ENCODE data around the gene ACBD4. TPM values are rescaled to one million over a fixed set of nuclear protein-coding genes. Genes with fewer than 3 reads are reported as not detected.

The ACBD4 gene
- total and polyA plus RNA-seq, 4 donors = 4.4 to 51.4 (median 44.9) TPM

DNA sequence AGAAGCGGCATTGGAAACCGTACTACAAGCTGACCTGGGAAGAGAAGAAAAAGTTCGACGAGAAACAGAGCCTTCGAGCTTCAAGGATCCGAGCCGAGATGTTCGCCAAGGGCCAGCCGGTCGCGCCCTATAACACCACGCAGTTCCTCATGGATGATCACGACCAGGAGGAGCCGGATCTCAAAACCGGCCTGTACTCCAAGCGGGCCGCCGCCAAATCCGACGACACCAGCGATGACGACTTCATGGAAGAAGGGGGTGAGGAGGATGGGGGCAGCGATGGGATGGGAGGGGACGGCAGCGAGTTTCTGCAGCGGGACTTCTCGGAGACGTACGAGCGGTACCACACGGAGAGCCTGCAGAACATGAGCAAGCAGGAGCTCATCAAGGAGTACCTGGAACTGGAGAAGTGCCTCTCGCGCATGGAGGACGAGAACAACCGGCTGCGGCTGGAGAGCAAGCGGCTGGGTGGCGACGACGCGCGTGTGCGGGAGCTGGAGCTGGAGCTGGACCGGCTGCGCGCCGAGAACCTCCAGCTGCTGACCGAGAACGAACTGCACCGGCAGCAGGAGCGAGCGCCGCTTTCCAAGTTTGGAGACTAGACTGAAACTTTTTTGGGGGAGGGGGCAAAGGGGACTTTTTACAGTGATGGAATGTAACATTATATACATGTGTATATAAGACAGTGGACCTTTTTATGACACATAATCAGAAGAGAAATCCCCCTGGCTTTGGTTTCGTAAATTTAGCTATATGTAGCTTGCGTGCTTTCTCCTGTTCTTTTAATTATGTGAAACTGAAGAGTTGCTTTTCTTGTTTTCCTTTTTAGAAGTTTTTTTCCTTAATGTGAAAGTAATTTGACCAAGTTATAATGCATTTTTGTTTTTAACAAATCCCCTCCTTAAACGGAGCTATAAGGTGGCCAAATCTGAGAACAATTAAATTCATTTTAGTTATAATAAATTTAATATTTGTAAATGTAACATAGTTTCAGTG is 14.5 kb downstream of the ACBD4 start:
- under 1% methylated on average over 56 of the region's 56 CpGs for WGBS
- Histone ChIP-seq H3K9ac (ENCODE audit: low read depth in 1 of 2, low read length in 2 of 2) (peak overlapping the region; percentile 89 to 98), H3K27ac (ENCODE audit: low read depth in 1 of 2, low read length in 2 of 2) (peak overlapping the region; percentile 91 to 95), H3K4me3 (ENCODE audit: low read depth in 1 of 3, low read length in 3 of 3) (peak overlapping the region; percentile 67 to 92 (median 92)), H3K27me3 (ENCODE audit: control insufficient read depth in 4 of 4, insufficient read depth in 4 of 4, low read length in 3 of 4) (no peaks in the 10 kb centered on the region), H3K36me3 (ENCODE audit: control insufficient read depth in 4 of 4, insufficient read depth in 3 of 4, low read depth in 1 of 4, low read length in 3 of 4) (no peaks in the 10 kb centered on the region), H3K9me3 (ENCODE audit: control insufficient read depth in 4 of 4, low read length in 3 of 4) (no peaks in the 10 kb centered on the region), H3K4me1 (ENCODE audit: control insufficient read depth in 4 of 4, insufficient read depth in 4 of 4, low read length in 3 of 4) (peaks cover 2 to 44% (median 34%) of the 10 kb centered on the region in 4 donors)
- DNase-seq (ENCODE audit: low spot score) = peak; percentile 70
- TF ChIP-seq, protein P1, sequence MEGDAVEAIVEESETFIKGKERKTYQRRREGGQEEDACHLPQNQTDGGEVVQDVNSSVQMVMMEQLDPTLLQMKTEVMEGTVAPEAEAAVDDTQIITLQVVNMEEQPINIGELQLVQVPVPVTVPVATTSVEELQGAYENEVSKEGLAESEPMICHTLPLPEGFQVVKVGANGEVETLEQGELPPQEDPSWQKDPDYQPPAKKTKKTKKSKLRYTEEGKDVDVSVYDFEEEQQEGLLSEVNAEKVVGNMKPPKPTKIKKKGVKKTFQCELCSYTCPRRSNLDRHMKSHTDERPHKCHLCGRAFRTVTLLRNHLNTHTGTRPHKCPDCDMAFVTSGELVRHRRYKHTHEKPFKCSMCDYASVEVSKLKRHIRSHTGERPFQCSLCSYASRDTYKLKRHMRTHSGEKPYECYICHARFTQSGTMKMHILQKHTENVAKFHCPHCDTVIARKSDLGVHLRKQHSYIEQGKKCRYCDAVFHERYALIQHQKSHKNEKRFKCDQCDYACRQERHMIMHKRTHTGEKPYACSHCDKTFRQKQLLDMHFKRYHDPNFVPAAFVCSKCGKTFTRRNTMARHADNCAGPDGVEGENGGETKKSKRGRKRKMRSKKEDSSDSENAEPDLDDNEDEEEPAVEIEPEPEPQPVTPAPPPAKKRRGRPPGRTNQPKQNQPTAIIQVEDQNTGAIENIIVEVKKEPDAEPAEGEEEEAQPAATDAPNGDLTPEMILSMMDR (IDR thresholded peaks at IDR 0.05; ENCODE audit: low read depth, low read length, missing input control) = no peak
- TF ChIP-seq, protein P2, sequence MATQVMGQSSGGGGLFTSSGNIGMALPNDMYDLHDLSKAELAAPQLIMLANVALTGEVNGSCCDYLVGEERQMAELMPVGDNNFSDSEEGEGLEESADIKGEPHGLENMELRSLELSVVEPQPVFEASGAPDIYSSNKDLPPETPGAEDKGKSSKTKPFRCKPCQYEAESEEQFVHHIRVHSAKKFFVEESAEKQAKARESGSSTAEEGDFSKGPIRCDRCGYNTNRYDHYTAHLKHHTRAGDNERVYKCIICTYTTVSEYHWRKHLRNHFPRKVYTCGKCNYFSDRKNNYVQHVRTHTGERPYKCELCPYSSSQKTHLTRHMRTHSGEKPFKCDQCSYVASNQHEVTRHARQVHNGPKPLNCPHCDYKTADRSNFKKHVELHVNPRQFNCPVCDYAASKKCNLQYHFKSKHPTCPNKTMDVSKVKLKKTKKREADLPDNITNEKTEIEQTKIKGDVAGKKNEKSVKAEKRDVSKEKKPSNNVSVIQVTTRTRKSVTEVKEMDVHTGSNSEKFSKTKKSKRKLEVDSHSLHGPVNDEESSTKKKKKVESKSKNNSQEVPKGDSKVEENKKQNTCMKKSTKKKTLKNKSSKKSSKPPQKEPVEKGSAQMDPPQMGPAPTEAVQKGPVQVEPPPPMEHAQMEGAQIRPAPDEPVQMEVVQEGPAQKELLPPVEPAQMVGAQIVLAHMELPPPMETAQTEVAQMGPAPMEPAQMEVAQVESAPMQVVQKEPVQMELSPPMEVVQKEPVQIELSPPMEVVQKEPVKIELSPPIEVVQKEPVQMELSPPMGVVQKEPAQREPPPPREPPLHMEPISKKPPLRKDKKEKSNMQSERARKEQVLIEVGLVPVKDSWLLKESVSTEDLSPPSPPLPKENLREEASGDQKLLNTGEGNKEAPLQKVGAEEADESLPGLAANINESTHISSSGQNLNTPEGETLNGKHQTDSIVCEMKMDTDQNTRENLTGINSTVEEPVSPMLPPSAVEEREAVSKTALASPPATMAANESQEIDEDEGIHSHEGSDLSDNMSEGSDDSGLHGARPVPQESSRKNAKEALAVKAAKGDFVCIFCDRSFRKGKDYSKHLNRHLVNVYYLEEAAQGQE (IDR thresholded peaks at IDR 0.05) = peak; percentile 30
- peak; percentile 34 for TF ChIP-seq YY1 (IDR thresholded peaks at IDR 0.05)

- peak overlapping the region; percentile 21 to 40 for H3K27ac ChIP-seq (ENCODE audit: low read depth in 1 of 2, low read length in 2 of 2)
- peak overlapping the region; percentile 1 to 92 (median 67) for H3K4me3 ChIP-seq (ENCODE audit: low read depth in 1 of 3, low read length in 3 of 3)
- no peaks in the 10 kb centered on the region for H3K9me3 ChIP-seq (ENCODE audit: control insufficient read depth in 4 of 4, low read length in 3 of 4)
- H3K9ac ChIP-seq (ENCODE audit: low read depth in 1 of 2, low read length in 2 of 2) = peak overlapping the region; percentile 10 to 42
- peaks cover 2 to 38% (median 31%) of the 10 kb centered on the region in 4 donors for H3K4me1 ChIP-seq (ENCODE audit: control insufficient read depth in 4 of 4, insufficient read depth in 4 of 4, low read length in 3 of 4)
- DNase-seq (ENCODE audit: low spot score) = no peak
- H3K36me3 ChIP-seq (ENCODE audit: control insufficient read depth in 4 of 4, insufficient read depth in 3 of 4, low read depth in 1 of 4, low read length in 3 of 4) = no peaks in the 10 kb centered on the region
- no peaks in the 10 kb centered on the region for H3K27me3 ChIP-seq (ENCODE audit: control insufficient read depth in 4 of 4, insufficient read depth in 4 of 4, low read length in 3 of 4)
- 28% methylated on average over 8 of the region's 8 CpGs for WGBS
- no peak for TF ChIP-seq FOXA2 (IDR thresholded peaks at IDR 0.05)
- TF ChIP-seq SP1 (IDR thresholded peaks at IDR 0.05) = no peak
- no peak for TF ChIP-seq NR2F2 (IDR thresholded peaks at IDR 0.05)
- TF ChIP-seq EGR1 (IDR thresholded peaks at IDR 0.05; ENCODE audit: low read depth in 2 of 2) = no peak
- TF ChIP-seq, protein P3, sequence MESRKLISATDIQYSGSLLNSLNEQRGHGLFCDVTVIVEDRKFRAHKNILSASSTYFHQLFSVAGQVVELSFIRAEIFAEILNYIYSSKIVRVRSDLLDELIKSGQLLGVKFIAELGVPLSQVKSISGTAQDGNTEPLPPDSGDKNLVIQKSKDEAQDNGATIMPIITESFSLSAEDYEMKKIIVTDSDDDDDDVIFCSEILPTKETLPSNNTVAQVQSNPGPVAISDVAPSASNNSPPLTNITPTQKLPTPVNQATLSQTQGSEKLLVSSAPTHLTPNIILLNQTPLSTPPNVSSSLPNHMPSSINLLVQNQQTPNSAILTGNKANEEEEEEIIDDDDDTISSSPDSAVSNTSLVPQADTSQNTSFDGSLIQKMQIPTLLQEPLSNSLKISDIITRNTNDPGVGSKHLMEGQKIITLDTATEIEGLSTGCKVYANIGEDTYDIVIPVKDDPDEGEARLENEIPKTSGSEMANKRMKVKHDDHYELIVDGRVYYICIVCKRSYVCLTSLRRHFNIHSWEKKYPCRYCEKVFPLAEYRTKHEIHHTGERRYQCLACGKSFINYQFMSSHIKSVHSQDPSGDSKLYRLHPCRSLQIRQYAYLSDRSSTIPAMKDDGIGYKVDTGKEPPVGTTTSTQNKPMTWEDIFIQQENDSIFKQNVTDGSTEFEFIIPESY (IDR thresholded peaks at IDR 0.05) = no peak
- no peak for TF ChIP-seq HNF4A (conservative IDR thresholded peaks at IDR 0.05)
- no peak for TF ChIP-seq RXRA (IDR thresholded peaks at IDR 0.05)
- no peak for TF ChIP-seq JUND (IDR thresholded peaks at IDR 0.05)
Observed at GRCh38 chr17:45150911-45151809, 15.7 kb downstream of the ACBD4 start.
